Measurements from ENCODE around the gene OGFOD3.

OGFOD3 gene

GRCh38 chr17:82372249-82373071 lies 45.9 kb downstream of the OGFOD3 start:
- no peak for DNase-seq

GRCh38 chr17:82371333-82372248 lies 46.8 kb downstream of the OGFOD3 start, which contains the start of gene UTS2R:
Gene UTS2R, plus strand, starts transcription at chr17:82371765. Its CDS starts 2,560 bp downstream, at chr17:82374325.
- DNase-seq: peak; percentile 63

- DNase-seq: no peak
Observed at GRCh38 chr17:82370471-82371332, 47.7 kb downstream of the OGFOD3 start.

DNA sequence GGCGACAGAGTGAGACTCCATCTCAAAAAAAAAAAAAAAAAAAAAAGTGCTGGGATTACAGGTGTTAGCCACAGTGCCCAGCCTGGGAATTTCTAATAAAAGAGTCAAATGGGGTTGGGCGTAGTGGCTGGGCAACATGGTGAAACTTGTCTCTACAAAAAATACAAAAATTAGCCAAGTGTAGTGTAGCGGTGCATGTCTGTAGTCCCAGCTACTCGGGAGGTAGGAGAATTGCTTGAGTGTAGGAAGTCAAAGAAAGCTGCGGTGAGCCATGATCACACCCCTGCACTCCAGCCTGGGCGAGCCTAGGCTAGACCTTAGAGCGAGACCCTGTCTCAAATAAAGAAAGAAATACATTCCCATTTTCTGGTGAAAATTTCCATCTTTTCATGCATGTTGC lies 49.2 kb downstream of the OGFOD3 start:
- DNase-seq: no peak

- peak; percentile 70 for DNase-seq
Observed at GRCh38 chr17:82367724-82368524, 50.5 kb downstream of the OGFOD3 start.

- peak; percentile 87 for DNase-seq
Observed at GRCh38 chr17:82366749-82367148, 51.6 kb downstream of the OGFOD3 start.

GRCh38 chr17:82365606-82366295 lies 52.6 kb downstream of the OGFOD3 start:
- peak; percentile 80 for DNase-seq

- no peak for DNase-seq
Observed at GRCh38 chr17:82361885-82362633, 56.3 kb downstream of the OGFOD3 start.

- peak; percentile 77 for DNase-seq
Observed at GRCh38 chr17:82359451-82360074, 58.8 kb downstream of the OGFOD3 start.

GRCh38 chr17:82358465-82359350 lies 59.7 kb downstream of the OGFOD3 start, which contains the start of gene TEX19:
Gene TEX19, plus strand, starts transcription at chr17:82359247. Its CDS starts 2,904 bp downstream, at chr17:82362151.
- DNase-seq: peak; percentile 83

- DNase-seq: no peak
Observed at GRCh38 chr17:82357394-82357793, 61.0 kb downstream of the OGFOD3 start.

GRCh38 chr17:82356845-82357355 lies 61.5 kb downstream of the OGFOD3 start:
- peak; percentile 33 for DNase-seq

- no peak for DNase-seq
Observed at GRCh38 chr17:82355770-82356427, 62.5 kb downstream of the OGFOD3 start.

DNA sequence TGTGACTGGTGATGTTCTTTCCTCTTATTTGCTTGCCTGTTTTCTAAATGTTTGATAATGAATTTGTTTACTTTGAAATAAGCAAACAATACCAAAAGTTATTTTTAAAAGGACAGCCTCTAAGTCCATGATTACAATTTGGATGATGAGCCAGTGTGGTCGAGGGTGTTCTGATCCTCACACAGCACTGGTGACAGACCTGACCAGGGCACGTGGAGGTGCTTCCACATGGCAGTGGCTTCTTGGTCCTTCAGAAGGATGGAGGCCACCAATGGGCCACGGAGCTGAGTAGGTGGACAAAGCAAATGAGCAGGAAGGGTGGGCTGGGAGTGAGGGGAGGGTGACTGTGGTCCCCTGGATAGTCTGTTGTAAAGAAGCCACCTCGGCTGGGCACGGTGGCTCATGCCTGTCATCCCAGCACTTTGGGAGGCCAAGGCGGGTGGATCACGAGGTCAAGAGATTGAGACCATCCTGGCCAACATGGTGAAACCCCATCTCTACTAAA lies 63.5 kb downstream of the OGFOD3 start:
- DNase-seq: no peak

DNA sequence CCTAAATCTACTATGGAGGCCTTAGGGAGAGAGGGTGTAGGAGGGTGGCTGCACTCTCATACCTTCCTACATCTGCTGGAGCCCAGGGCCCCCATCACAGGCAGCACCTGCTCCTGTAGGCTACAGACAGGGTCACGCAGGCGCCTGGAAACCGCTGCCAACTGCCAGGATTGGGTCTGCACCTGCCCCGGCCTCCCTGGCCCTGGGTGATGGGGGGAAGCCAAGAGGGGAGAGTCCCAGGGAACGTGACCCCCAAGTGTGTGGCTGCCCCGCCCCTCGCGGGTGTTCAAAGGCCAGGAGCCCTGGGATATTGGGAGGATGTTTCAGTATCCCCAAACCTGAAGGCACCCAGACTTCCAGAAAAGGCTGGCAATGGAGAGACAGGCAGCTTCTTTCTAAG lies 64.9 kb downstream of the OGFOD3 start:
- no peak for DNase-seq

- DNase-seq: peak; percentile 88
Observed at GRCh38 chr17:82351713-82352488, 66.5 kb downstream of the OGFOD3 start.

GRCh38 chr17:82351254-82351712 lies 67.1 kb downstream of the OGFOD3 start:
- DNase-seq: no peak

Measured in NCI-H69 (cell line).